Endothelial cell of umbilical vein (primary cell): Measurements from ENCODE around the gene CMC1. TPM values are rescaled to one million over a fixed set of nuclear protein-coding genes. Genes with fewer than 3 reads are reported as not detected.

Source experiments
- BruUV-seq: library from RNA; stranded (reverse); fragments of 400-500 nt; replicated peaks from 2 replicates; lab custom pipeline; 2021; lab: Mats Ljungman, UMichigan
- CTCF ChIA-PET: fragments of 300-600, 350-600 bp; sonication (Branson Sonifier 250); formaldehyde crosslinking; loops from one replicate; lab custom pipeline; 2021; ENCODE audit warnings: antibody characterized with exemption, inconsistent platforms; lab: Charles Lee
- POLR2A ChIA-PET: fragments of 300-600, 350-600 bp; sonication (Branson Sonifier 250); formaldehyde crosslinking; loops from one replicate; lab custom pipeline; 2021; ENCODE audit warnings: antibody characterized with exemption, inconsistent platforms; lab: Charles Lee
- DNase-seq: peaks from one replicate; pipeline ENCODE4 v3.0.0-alpha.2; 2011; ENCODE audit warnings: low read depth, low spot score
- FAIRE-seq: peaks from 2 replicates; lab custom pipeline; 2011; peaks lifted over from hg19 to GRCh38; lab: Jason Lieb, UNC
- H2AFZ ChIP-seq: 2 replicates; pipeline ENCODE4 v1.6.0; 2012; ENCODE audit warnings: low read depth, low read length, control low read depth, inconsistent platforms
- H3K27ac ChIP-seq: 2 replicates; pipeline ENCODE4 v1.5.1; 2011; ENCODE audit warnings: low read depth, mild to moderate bottlenecking, control low read depth, low read length, moderate library complexity; ENCODE audit not compliant: insufficient read depth
- H3K27me3 ChIP-seq, 2 experiments: 2 replicates each; pipeline versions ENCODE4 v1.6.0 to v1.6.1; 2011; ENCODE audit warnings: low read length in 2 of 2, mixed read lengths in 1 of 2; ENCODE audit not compliant: control insufficient read depth in 2 of 2, insufficient read depth in 2 of 2
- H3K36me3 ChIP-seq, 2 experiments: 2 replicates in 1 of 2; 3 replicates in 1 of 2; pipeline ENCODE4 v1.5.1; 2011; ENCODE audit warnings: low read length in 2 of 2, mild to moderate bottlenecking in 1 of 2, moderate library complexity in 1 of 2; ENCODE audit not compliant: control insufficient read depth in 2 of 2, insufficient read depth in 2 of 2; ENCODE audit errors: extremely low read depth in 1 of 2
- H3K4me1 ChIP-seq: 3 replicates; pipeline ENCODE4 v1.5.1; 2011; ENCODE audit warnings: mild to moderate bottlenecking, low read length; ENCODE audit not compliant: control insufficient read depth, insufficient read depth; ENCODE audit errors: extremely low read depth
- H3K4me2 ChIP-seq: 2 replicates; pipeline ENCODE4 v1.6.1; 2011; ENCODE audit warnings: low read length, control low read depth, mixed read lengths; ENCODE audit not compliant: insufficient read depth
- H3K4me3 ChIP-seq, 3 experiments: fragments of 200-600 bp in 1 of 3; sonication (generic), shearing (Covaris generic) in 1 of 3; replicated peaks in 1 of 3; 2 replicates each; pipeline ENCODE4 v1.5.1; 2011 to 2016; ENCODE audit warnings: control low read depth in 3 of 3, low read length in 3 of 3, mild to moderate bottlenecking in 2 of 3, inconsistent platforms in 1 of 3, low read depth in 1 of 3, moderate library complexity in 1 of 3; ENCODE audit not compliant: insufficient read depth in 1 of 3
- H3K79me2 ChIP-seq: 2 replicates; pipeline ENCODE4 v1.6.0; 2012; ENCODE audit warnings: low read length, inconsistent platforms; ENCODE audit not compliant: control insufficient read depth, insufficient read depth
- H3K9ac ChIP-seq: replicated peaks from 2 replicates; pipeline ENCODE3; 2011; ENCODE audit warnings: low read length, control low read depth; ENCODE audit not compliant: insufficient read depth; ENCODE audit errors: extremely low read depth
- H3K9me1 ChIP-seq: replicated peaks from 3 replicates; pipeline ENCODE4 v1.6.0; 2011; ENCODE audit warnings: mild to moderate bottlenecking, low read length; ENCODE audit not compliant: control insufficient read depth, insufficient read depth; ENCODE audit errors: extremely low read depth
- H3K9me3 ChIP-seq: replicated peaks from 2 replicates; pipeline ENCODE4 v1.5.1; 2012; ENCODE audit warnings: low read length, inconsistent platforms; ENCODE audit not compliant: control insufficient read depth, insufficient read depth
- H4K20me1 ChIP-seq: replicated peaks from 2 replicates; pipeline ENCODE3; 2011; ENCODE audit warnings: mild to moderate bottlenecking, low read length; ENCODE audit not compliant: control insufficient read depth, insufficient read depth; ENCODE audit errors: extremely low read depth
- CTCF ChIP-seq, 2 donors: IDR thresholded peaks; 1 replicate in 1 of 2; 2 replicates in 1 of 2; pipeline ENCODE4 v1.5.1; 2011; ENCODE audit warnings: low read length in 2 of 2, mild to moderate bottlenecking in 2 of 2, moderate library complexity in 2 of 2, control low read depth in 1 of 2, inconsistent platforms in 1 of 2, low read depth in 1 of 2; ENCODE audit not compliant: insufficient read depth in 1 of 2; ENCODE audit errors: extremely low read depth in 1 of 2
- EZH2 ChIP-seq: IDR thresholded peaks from 2 replicates; pipeline ENCODE4 v1.6.1; 2012; ENCODE audit warnings: borderline replicate concordance, low read depth, mild to moderate bottlenecking, moderate library complexity, low read length, inconsistent platforms; ENCODE audit not compliant: severe bottlenecking
- FOS ChIP-seq: IDR thresholded peaks from 2 replicates; pipeline ENCODE4 v1.6.1; 2011; ENCODE audit warnings: mild to moderate bottlenecking, low read length, moderate library complexity, borderline replicate concordance; ENCODE audit not compliant: insufficient read depth
- GATA2 ChIP-seq: IDR thresholded peaks from 2 replicates; pipeline ENCODE4 v1.7.0; 2011; ENCODE audit warnings: low read depth, mild to moderate bottlenecking, moderate library complexity, mixed read lengths, low read length; ENCODE audit not compliant: insufficient read length, insufficient read depth
- JUN ChIP-seq: IDR thresholded peaks from 2 replicates; pipeline ENCODE4 v1.6.1; 2011; ENCODE audit warnings: borderline replicate concordance, low read depth; ENCODE audit not compliant: insufficient read length, insufficient read depth
- MAX ChIP-seq: IDR thresholded peaks from 2 replicates; pipeline ENCODE4 v1.6.1; 2011; ENCODE audit not compliant: insufficient read depth, insufficient read length
- MYC ChIP-seq: IDR thresholded peaks from one replicate; pipeline ENCODE4 v1.6.1; 2011; ENCODE audit warnings: mild to moderate bottlenecking, low read depth, low read length
- POLR2A ChIP-seq: IDR thresholded peaks from 2 replicates; pipeline ENCODE4 v1.6.1; 2012; ENCODE audit warnings: low read depth, mild to moderate bottlenecking, control low read depth, low read length
- POLR2AphosphoS5 ChIP-seq: IDR thresholded peaks from 2 replicates; pipeline ENCODE4 v1.6.1; 2012; ENCODE audit warnings: low read depth, mild to moderate bottlenecking, control low read depth, low read length, moderate library complexity; ENCODE audit not compliant: insufficient read depth
- dilution Hi-C: fragments of 300-500 bp; cut with MboI; formaldehyde crosslinking; loops from one replicate; pipeline ENCODE4 v1.15.0; 2019; ENCODE audit warnings: low sequenced_read_pairs; ENCODE audit not compliant: extremely low pct_ligation_motif_present
- intact Hi-C: fragments of 100-400 bp; cut with micrococcal nuclease; formaldehyde crosslinking; loops from one replicate; pipeline ENCODE4 v1.10.0; 2022
- polyA plus RNA-seq, 4 experiments: library from polyadenylated mRNA; depleted of rRNA in 3 of 4; stranded (reverse) in 3 of 4; unstranded in 1 of 4; fragments of >200 nt; gene quantifications; 2 replicates each; pipeline versions ENCODE4 v1.2.1 to v1.2.3, GENCODE V29; 2011 to 2012; ENCODE audit warnings: missing spikeins in 1 of 4
- total RNA-seq: library from RNA; stranded (reverse); gene quantifications from 2 replicates; pipeline ENCODE4 v1.2.3, GENCODE V29; 2021

CMC1 gene
- total and polyA plus RNA-seq, 2 donors (not counting 3 experiments of a cell fraction or from before 2014, with no cell fraction given): 13.1 to 18.6 TPM

GRCh38 chr3:28308196-28308595 lies 66.8 kb downstream of the CMC1 start:
- Histone ChIP-seq H2AFZ (no peak overlapping the region), H3K27me3 (no peaks in the 10 kb centered on the region), H3K27ac (no peak overlapping the region), H3K4me2 (no peak overlapping the region), H4K20me1 (no peaks in the 10 kb centered on the region), H3K79me2 (no peaks in the 10 kb centered on the region), H3K9me3 (no peaks in the 10 kb centered on the region), H3K4me1 (no peaks in the 10 kb centered on the region), H3K4me3 (no peak overlapping the region), H3K36me3 (no peaks in the 10 kb centered on the region), H3K9me1 (no peaks in the 10 kb centered on the region), H3K9ac (no peak overlapping the region)
- ChIA-PET POLR2A (no interaction called here), CTCF (interaction anchor here (1.5 kb wide), 1 partner anchor 9 kb away, joined by 7 read pairs; no protein-coding TSS in a partner anchor)
- intact Hi-C loops (no loop called here), dilution Hi-C loops (no loop called here)
- no TSS peak for BruUV-seq
- no peak for TF ChIP-seq CTCF (IDR thresholded peaks at IDR 0.05; ENCODE audit: extremely low read depth in 1 of 2, insufficient read depth in 1 of 2, low read depth in 1 of 2, low read length in 2 of 2)
- no peak for TF ChIP-seq GATA2
- no peak for TF ChIP-seq MYC
- no peak for FAIRE-seq
- DNase-seq: no peak

- FAIRE-seq: no peak
Measured at GRCh38 chr3:28315711-28316110, 74.3 kb downstream of the CMC1 start.

More at GRCh38 chr3:28315711-28316110, 74.3 kb downstream of the CMC1 start:
- no peaks in the 10 kb centered on the region for H3K4me1 ChIP-seq
- no peak for DNase-seq
- H3K4me3 ChIP-seq: no peak overlapping the region
- H3K79me2 ChIP-seq: no peaks in the 10 kb centered on the region
- no peak overlapping the region for H3K27ac ChIP-seq
- CTCF ChIA-PET: no interaction called here
- H2AFZ ChIP-seq: no peak overlapping the region
- H4K20me1 ChIP-seq: peaks cover 2% of the 10 kb centered on the region
- dilution Hi-C loops (no loop called here), intact Hi-C loops (no loop called here)
- no peaks in the 10 kb centered on the region for H3K27me3 ChIP-seq
- TF ChIP-seq POLR2AphosphoS5: no peak
- no peak for TF ChIP-seq POLR2A
- no peak for TF ChIP-seq CTCF (IDR thresholded peaks at IDR 0.05; ENCODE audit: extremely low read depth in 1 of 2, insufficient read depth in 1 of 2, low read depth in 1 of 2, low read length in 2 of 2)
- no peak for TF ChIP-seq GATA2
- TF ChIP-seq EZH2: no peak
- TF ChIP-seq FOS: no peak
- no peak for TF ChIP-seq MYC
- no peak for TF ChIP-seq JUN
- no peak for TF ChIP-seq MAX
- H3K9me3 ChIP-seq: no peaks in the 10 kb centered on the region
- H3K36me3 ChIP-seq: no peaks in the 10 kb centered on the region
- no peak overlapping the region for H3K9ac ChIP-seq
- POLR2A ChIA-PET: no interaction called here
- H3K4me2 ChIP-seq: no peak overlapping the region
- no peaks in the 10 kb centered on the region for H3K9me1 ChIP-seq
- BruUV-seq: no TSS peak
